Measurements from ENCODE around the gene TMCC2.
A peak's percentile ranks its signal among the peaks of the same experiment; 100 is the strongest.

Gene TMCC2

GRCh38 chr1:205287767-205288559 is 60.2 kb downstream of the TMCC2 start:
- Histone ChIP-seq H3K27me3 (replicated peaks; ENCODE audit: control insufficient read depth, insufficient read depth, low read length) (no peaks in the 10 kb centered on the region), H3K4me3 (replicated peaks; ENCODE audit: low read depth, low read length) (no peak overlapping the region), H3K36me3 (ENCODE audit: control insufficient read depth, insufficient read depth, low read length) (no peaks in the 10 kb centered on the region)
- no peak for TF ChIP-seq CTCF (IDR thresholded peaks at IDR 0.05; ENCODE audit: insufficient read depth, low read length, poor library complexity, severe bottlenecking)
- peak; percentile 90 for DNase-seq (ENCODE audit: extremely low read depth, insufficient read length)

GRCh38 chr1:205291596-205291995 is 63.9 kb downstream of the TMCC2 start:
- no peak for DNase-seq (ENCODE audit: extremely low read depth, insufficient read length)
- Histone ChIP-seq H3K36me3 (ENCODE audit: control insufficient read depth, insufficient read depth, low read length) (no peaks in the 10 kb centered on the region), H3K27me3 (replicated peaks; ENCODE audit: control insufficient read depth, insufficient read depth, low read length) (no peaks in the 10 kb centered on the region), H3K4me3 (replicated peaks; ENCODE audit: low read depth, low read length) (no peak overlapping the region)
- no peak for TF ChIP-seq CTCF (IDR thresholded peaks at IDR 0.05; ENCODE audit: insufficient read depth, low read length, poor library complexity, severe bottlenecking)

- Histone ChIP-seq H3K27me3 (replicated peaks; ENCODE audit: control insufficient read depth, insufficient read depth, low read length) (no peaks in the 10 kb centered on the region), H3K36me3 (ENCODE audit: control insufficient read depth, insufficient read depth, low read length) (no peaks in the 10 kb centered on the region), H3K4me3 (replicated peaks; ENCODE audit: low read depth, low read length) (no peak overlapping the region)
- no peak for TF ChIP-seq CTCF (IDR thresholded peaks at IDR 0.05; ENCODE audit: insufficient read depth, low read length, poor library complexity, severe bottlenecking)
- DNase-seq (ENCODE audit: extremely low read depth, insufficient read length): no peak
These were observed 65.8 kb downstream of the TMCC2 start for GRCh38 chr1:205293350-205294074.

- DNase-seq (ENCODE audit: extremely low read depth, insufficient read length): no peak
- no peak for TF ChIP-seq CTCF (IDR thresholded peaks at IDR 0.05; ENCODE audit: insufficient read depth, low read length, poor library complexity, severe bottlenecking)
- Histone ChIP-seq H3K4me3 (replicated peaks; ENCODE audit: low read depth, low read length) (no peak overlapping the region), H3K27me3 (replicated peaks; ENCODE audit: control insufficient read depth, insufficient read depth, low read length) (no peaks in the 10 kb centered on the region), H3K36me3 (ENCODE audit: control insufficient read depth, insufficient read depth, low read length) (no peaks in the 10 kb centered on the region)
These were observed 66.6 kb downstream of the TMCC2 start for GRCh38 chr1:205294175-205294917.

GRCh38 chr1:205294934-205295333 is 67.2 kb downstream of the TMCC2 start:
- H3K4me3 ChIP-seq (replicated peaks; ENCODE audit: low read depth, low read length): no peak overlapping the region
- H3K36me3 ChIP-seq (ENCODE audit: control insufficient read depth, insufficient read depth, low read length): no peaks in the 10 kb centered on the region
- no peak for TF ChIP-seq CTCF (IDR thresholded peaks at IDR 0.05; ENCODE audit: insufficient read depth, low read length, poor library complexity, severe bottlenecking)
- DNase-seq (ENCODE audit: extremely low read depth, insufficient read length): no peak
- no peaks in the 10 kb centered on the region for H3K27me3 ChIP-seq (replicated peaks; ENCODE audit: control insufficient read depth, insufficient read depth, low read length)

Data from GM06990 (cell line).